HG03457 (cell line): ENCODE measurements around the gene PARVA.

ENCODE experiments used
- ATAC-seq: cut with Tn5 transposase; IDR thresholded peaks from one replicate; pipeline ENCODE4 v1.9.1; 2021; ENCODE audit warnings: moderate number of reproducible peaks; ENCODE audit not compliant: unreplicated experiment

PARVA gene

GRCh38 chr11:12544986-12545775 lies 167.8 kb downstream of the PARVA start:
- no peak for ATAC-seq

GRCh38 chr11:12546122-12546521 lies 168.8 kb downstream of the PARVA start:
- no peak for ATAC-seq

GRCh38 chr11:12546660-12547059 lies 169.3 kb downstream of the PARVA start:
- no peak for ATAC-seq

- no peak for ATAC-seq
Measured at GRCh38 chr11:12547953-12548650, 170.7 kb downstream of the PARVA start.

- no peak for ATAC-seq
Measured at GRCh38 chr11:12552692-12553091, 175.3 kb downstream of the PARVA start.

- no peak for ATAC-seq
Measured at GRCh38 chr11:12554122-12554521, 176.8 kb downstream of the PARVA start.

- no peak for ATAC-seq
Measured at GRCh38 chr11:12556155-12556554, 178.8 kb downstream of the PARVA start.

- no peak for ATAC-seq
Measured at GRCh38 chr11:12556788-12557384, 179.5 kb downstream of the PARVA start.

- ATAC-seq: no peak
Measured at GRCh38 chr11:12559011-12559410, 181.6 kb downstream of the PARVA start.

- no peak for ATAC-seq
Measured at GRCh38 chr11:12560362-12560761, 183.0 kb downstream of the PARVA start.

- no peak for ATAC-seq
Measured at GRCh38 chr11:12560861-12561260, 183.5 kb downstream of the PARVA start.

GRCh38 chr11:12564012-12564411 lies 186.6 kb downstream of the PARVA start:
- no peak for ATAC-seq

GRCh38 chr11:12565406-12565805 lies 188.0 kb downstream of the PARVA start:
- ATAC-seq: no peak

GRCh38 chr11:12567746-12568460 lies 190.5 kb downstream of the PARVA start:
- ATAC-seq: no peak

GRCh38 chr11:12569499-12570425 lies 192.4 kb downstream of the PARVA start:
- no peak for ATAC-seq

- ATAC-seq: no peak
Measured at GRCh38 chr11:12573707-12574485, 196.5 kb downstream of the PARVA start.

- no peak for ATAC-seq
Measured at GRCh38 chr11:12577725-12578644, 200.6 kb downstream of the PARVA start.

- ATAC-seq: no peak
Measured at GRCh38 chr11:12581416-12581815, 204.0 kb downstream of the PARVA start.
